IMR-90 (cell line): ENCODE measurements around the gene WEE1.

Experiments
- CEBPB ChIP-seq: IDR thresholded peaks from 2 replicates; pipeline ENCODE4 v1.6.1; 2012; ENCODE audit warnings: low read depth, low read length, improper control_type of control experiment
- CTCF ChIP-seq: conservative IDR thresholded peaks from 2 replicates; pipeline ENCODE4 v1.5.1; 2012; ENCODE audit warnings: mild to moderate bottlenecking, low read depth, low read length, improper control_type of control experiment
- POLR2A ChIP-seq: IDR thresholded peaks from 2 replicates; pipeline ENCODE4 v1.6.1; 2012; ENCODE audit warnings: mild to moderate bottlenecking, low read depth, low read length
- RCOR1 ChIP-seq: IDR thresholded peaks from 2 replicates; pipeline ENCODE4 v1.6.1; 2012; ENCODE audit warnings: mild to moderate bottlenecking, low read length, improper control_type of control experiment; ENCODE audit not compliant: insufficient replicate concordance
- RFX5 ChIP-seq: IDR thresholded peaks from 2 replicates; pipeline ENCODE4 v1.8.0; 2012; ENCODE audit warnings: low read depth, mild to moderate bottlenecking, low read length, moderate library complexity
- USF2 ChIP-seq: fragments of 150-350 bp; IDR thresholded peaks from 2 replicates; pipeline ENCODE4 v1.6.1; 2017; ENCODE audit warnings: mild to moderate bottlenecking, antibody characterized with exemption, low read length, low read depth

- TF ChIP-seq CTCF (no peak), RFX5 (no peak), POLR2A (no peak), USF2 (no peak), CEBPB (no peak), RCOR1 (no peak)
Measured at GRCh38 chr11:9528136-9528501, 45.4 kb upstream of the WEE1 start.
